ENCODE data around the gene TAS1R3.
A peak's percentile ranks its signal among the peaks of the same experiment; 100 is the strongest.

The TAS1R3 gene

DNA sequence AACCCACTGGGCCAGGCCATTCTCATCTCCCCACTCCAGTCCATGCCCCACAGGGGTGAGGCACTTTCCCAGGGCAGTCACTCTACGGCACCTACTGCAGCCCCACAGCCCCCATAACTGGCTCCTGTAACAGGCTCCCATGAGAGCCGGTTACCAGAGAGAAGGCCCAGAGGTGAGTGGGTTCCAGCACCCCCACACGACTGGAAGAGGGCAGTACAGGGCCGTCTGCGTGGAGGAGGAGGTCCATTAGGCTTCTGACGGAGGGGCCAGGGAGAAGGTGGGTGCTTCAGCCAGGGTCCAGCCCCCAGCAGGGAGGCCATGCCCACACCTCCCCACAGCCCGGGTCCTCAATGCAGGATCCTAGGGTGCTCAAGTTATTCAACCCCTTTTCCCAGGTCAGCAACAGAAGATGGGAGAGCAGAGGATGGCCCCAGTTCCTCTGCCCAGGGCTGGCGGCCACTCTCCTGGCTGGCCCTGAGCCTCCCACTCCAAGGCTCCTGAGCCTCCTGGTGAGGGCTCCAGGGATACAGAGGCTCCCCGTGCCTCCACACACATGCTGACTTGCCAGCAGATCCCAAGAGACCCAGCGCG lies 24.9 kb upstream of the TAS1R3 start:
- TF ChIP-seq, protein P1, sequence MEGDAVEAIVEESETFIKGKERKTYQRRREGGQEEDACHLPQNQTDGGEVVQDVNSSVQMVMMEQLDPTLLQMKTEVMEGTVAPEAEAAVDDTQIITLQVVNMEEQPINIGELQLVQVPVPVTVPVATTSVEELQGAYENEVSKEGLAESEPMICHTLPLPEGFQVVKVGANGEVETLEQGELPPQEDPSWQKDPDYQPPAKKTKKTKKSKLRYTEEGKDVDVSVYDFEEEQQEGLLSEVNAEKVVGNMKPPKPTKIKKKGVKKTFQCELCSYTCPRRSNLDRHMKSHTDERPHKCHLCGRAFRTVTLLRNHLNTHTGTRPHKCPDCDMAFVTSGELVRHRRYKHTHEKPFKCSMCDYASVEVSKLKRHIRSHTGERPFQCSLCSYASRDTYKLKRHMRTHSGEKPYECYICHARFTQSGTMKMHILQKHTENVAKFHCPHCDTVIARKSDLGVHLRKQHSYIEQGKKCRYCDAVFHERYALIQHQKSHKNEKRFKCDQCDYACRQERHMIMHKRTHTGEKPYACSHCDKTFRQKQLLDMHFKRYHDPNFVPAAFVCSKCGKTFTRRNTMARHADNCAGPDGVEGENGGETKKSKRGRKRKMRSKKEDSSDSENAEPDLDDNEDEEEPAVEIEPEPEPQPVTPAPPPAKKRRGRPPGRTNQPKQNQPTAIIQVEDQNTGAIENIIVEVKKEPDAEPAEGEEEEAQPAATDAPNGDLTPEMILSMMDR (IDR thresholded peaks at IDR 0.05; ENCODE audit: insufficient read depth, low read length, poor library complexity, severe bottlenecking) = peak; percentile 19
- TF ChIP-seq EZH2phosphoT487 (conservative IDR thresholded peaks at IDR 0.05; ENCODE audit: low read length) = no peak
- no peaks in the 10 kb centered on the region for H3K27me3 ChIP-seq (ENCODE audit: low read length)
- no peaks in the 10 kb centered on the region for H3K9me2 ChIP-seq (replicated peaks; ENCODE audit: insufficient read depth, low read length)
- H3K27ac ChIP-seq (ENCODE audit: low read depth, low read length) = peak overlapping the region; percentile 65
- no peaks in the 10 kb centered on the region; the same call in 1 of the 2 replicates for H4K20me1 ChIP-seq (ENCODE audit: low read depth, low read length)
- peak overlapping the region; percentile 93 for H3K4me3 ChIP-seq (ENCODE audit: insufficient read depth, low read length, poor library complexity, severe bottlenecking)
- H3K9ac ChIP-seq (ENCODE audit: low read length) = peak overlapping the region; percentile 99
- no peaks in the 10 kb centered on the region for H3K9me3 ChIP-seq (ENCODE audit: insufficient read depth, low read length)
- H3F3A ChIP-seq (ENCODE audit: insufficient read depth) = no peaks in the 10 kb centered on the region; the same call in 1 of the 2 replicates
- H3K79me2 ChIP-seq (ENCODE audit: insufficient read depth, low read length) = peaks cover 12% of the 10 kb centered on the region
- no peak overlapping the region for H2AFZ ChIP-seq (ENCODE audit: low read depth, low read length, severe bottlenecking)
- peak overlapping the region; percentile 81 for H3K4me2 ChIP-seq (ENCODE audit: low read depth, low read length, poor library complexity, severe bottlenecking)
- no peaks in the 10 kb centered on the region for H3K36me3 ChIP-seq (ENCODE audit: low read length)

DNA sequence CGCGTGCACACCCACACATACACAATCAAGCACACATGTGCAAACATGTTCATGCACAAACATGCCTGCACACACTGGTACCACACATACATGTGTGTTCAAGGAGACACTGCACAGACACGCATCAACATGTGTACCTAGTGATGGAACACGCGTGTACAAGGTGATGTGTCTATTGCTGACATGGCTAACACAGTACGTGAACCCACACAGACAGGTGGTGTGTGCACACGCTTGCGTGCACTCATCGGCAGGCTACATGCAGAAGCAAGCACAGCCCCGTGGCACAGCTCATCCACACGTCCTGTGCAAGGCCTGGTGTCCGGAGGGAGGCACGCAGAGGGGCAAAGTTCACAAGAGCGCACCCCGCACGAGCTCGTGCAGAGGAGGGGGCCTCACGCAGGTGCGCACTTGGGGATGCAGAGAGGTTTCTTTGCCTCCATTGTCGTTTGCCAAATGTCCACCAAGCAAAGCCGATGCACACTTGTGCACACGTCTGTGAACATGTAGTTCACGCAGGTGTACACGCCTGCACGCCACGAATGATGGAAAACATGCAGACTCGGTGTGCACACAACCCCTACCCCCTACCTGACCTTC lies 24.3 kb upstream of the TAS1R3 start:
- Histone ChIP-seq H3K36me3 (ENCODE audit: low read length) (no peaks in the 10 kb centered on the region), H3K9ac (ENCODE audit: low read length) (peak overlapping the region; percentile 99), H3K4me2 (ENCODE audit: low read depth, low read length, poor library complexity, severe bottlenecking) (peak overlapping the region; percentile 81), H2AFZ (ENCODE audit: low read depth, low read length, severe bottlenecking) (no peak overlapping the region), H3K9me2 (replicated peaks; ENCODE audit: insufficient read depth, low read length) (no peaks in the 10 kb centered on the region), H3K79me2 (ENCODE audit: insufficient read depth, low read length) (peaks cover 12% of the 10 kb centered on the region), H4K20me1 (ENCODE audit: low read depth, low read length) (no peaks in the 10 kb centered on the region; the same call in 1 of the 2 replicates), H3K9me3 (ENCODE audit: insufficient read depth, low read length) (no peaks in the 10 kb centered on the region), H3K27me3 (ENCODE audit: low read length) (no peaks in the 10 kb centered on the region), H3K27ac (ENCODE audit: low read depth, low read length) (peak overlapping the region; percentile 65), H3K4me3 (ENCODE audit: insufficient read depth, low read length, poor library complexity, severe bottlenecking) (peak overlapping the region; percentile 93), H3F3A (ENCODE audit: insufficient read depth) (no peaks in the 10 kb centered on the region; the same call in 1 of the 2 replicates)
- TF ChIP-seq, protein P1 (IDR thresholded peaks at IDR 0.05; ENCODE audit: insufficient read depth, low read length, poor library complexity, severe bottlenecking) = no peak
- no peak for TF ChIP-seq EZH2phosphoT487 (conservative IDR thresholded peaks at IDR 0.05; ENCODE audit: low read length)

DNA sequence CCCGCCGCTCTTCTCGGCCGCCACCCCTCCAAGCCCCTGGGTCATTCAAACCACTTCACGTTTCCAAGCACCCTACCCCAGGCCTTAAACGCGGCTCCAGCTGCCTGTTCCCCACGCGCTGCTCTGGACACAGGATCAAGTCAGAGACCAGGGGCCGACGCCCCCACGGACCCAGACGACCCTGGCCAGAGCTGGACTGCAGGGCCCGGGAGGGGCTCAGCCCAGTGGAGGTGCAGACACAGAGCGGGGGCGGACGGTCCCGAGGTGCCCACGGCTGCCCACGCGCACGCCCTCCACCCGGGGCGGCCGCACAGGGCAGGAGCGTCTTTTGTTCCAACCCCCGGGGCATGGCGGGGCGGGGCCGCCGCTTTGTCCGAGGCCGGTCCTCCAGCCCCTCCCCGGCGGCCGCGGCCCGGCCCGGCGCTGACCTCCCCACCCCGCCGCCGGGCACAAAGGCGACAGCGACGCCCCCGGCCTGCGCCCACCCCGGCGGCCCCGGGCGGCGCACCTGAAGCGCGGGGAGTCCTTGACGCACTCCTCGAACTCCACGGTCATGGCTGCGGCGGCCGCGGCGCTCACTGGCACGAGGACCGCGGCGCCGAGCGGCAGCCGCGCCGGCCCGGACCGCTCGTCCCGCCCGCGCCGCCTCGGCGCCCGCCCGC lies 23.7 kb upstream of the TAS1R3 start:
- Histone ChIP-seq H3K9ac (ENCODE audit: low read length) (peak overlapping the region; percentile 99), H4K20me1 (ENCODE audit: low read depth, low read length) (no peaks in the 10 kb centered on the region; the same call in 1 of the 2 replicates), H3F3A (ENCODE audit: insufficient read depth) (no peaks in the 10 kb centered on the region; the same call in 1 of the 2 replicates), H3K27me3 (ENCODE audit: low read length) (no peaks in the 10 kb centered on the region), H3K4me2 (ENCODE audit: low read depth, low read length, poor library complexity, severe bottlenecking) (peak overlapping the region; percentile 81), H3K79me2 (ENCODE audit: insufficient read depth, low read length) (peaks cover 12% of the 10 kb centered on the region), H2AFZ (ENCODE audit: low read depth, low read length, severe bottlenecking) (no peak overlapping the region), H3K27ac (ENCODE audit: low read depth, low read length) (peak overlapping the region; percentile 36; the same call in 1 of the 2 replicates), H3K36me3 (ENCODE audit: low read length) (no peaks in the 10 kb centered on the region), H3K4me3 (ENCODE audit: insufficient read depth, low read length, poor library complexity, severe bottlenecking) (peak overlapping the region; percentile 93), H3K9me2 (replicated peaks; ENCODE audit: insufficient read depth, low read length) (no peaks in the 10 kb centered on the region), H3K9me3 (ENCODE audit: insufficient read depth, low read length) (no peaks in the 10 kb centered on the region)
- TF ChIP-seq, protein P1 (IDR thresholded peaks at IDR 0.05; ENCODE audit: insufficient read depth, low read length, poor library complexity, severe bottlenecking) = no peak
- TF ChIP-seq EZH2phosphoT487 (conservative IDR thresholded peaks at IDR 0.05; ENCODE audit: low read length) = no peak

Measured in SU-DHL-6 (cell line).